Activated gamma-delta T cell (primary cell): Measurements from ENCODE around the gene TRABD2B.

ENCODE experiments used
- DNase-seq: peaks from one replicate; lab custom pipeline; 2025; lab: John Stamatoyannopoulos, UW
- total RNA-seq, 2 donors: gene quantifications; one replicate each; lab custom pipeline; 2026; lab: John Stamatoyannopoulos, UW

Gene TRABD2B
- 0 reads per million in 2 donors for total RNA-seq

DNA sequence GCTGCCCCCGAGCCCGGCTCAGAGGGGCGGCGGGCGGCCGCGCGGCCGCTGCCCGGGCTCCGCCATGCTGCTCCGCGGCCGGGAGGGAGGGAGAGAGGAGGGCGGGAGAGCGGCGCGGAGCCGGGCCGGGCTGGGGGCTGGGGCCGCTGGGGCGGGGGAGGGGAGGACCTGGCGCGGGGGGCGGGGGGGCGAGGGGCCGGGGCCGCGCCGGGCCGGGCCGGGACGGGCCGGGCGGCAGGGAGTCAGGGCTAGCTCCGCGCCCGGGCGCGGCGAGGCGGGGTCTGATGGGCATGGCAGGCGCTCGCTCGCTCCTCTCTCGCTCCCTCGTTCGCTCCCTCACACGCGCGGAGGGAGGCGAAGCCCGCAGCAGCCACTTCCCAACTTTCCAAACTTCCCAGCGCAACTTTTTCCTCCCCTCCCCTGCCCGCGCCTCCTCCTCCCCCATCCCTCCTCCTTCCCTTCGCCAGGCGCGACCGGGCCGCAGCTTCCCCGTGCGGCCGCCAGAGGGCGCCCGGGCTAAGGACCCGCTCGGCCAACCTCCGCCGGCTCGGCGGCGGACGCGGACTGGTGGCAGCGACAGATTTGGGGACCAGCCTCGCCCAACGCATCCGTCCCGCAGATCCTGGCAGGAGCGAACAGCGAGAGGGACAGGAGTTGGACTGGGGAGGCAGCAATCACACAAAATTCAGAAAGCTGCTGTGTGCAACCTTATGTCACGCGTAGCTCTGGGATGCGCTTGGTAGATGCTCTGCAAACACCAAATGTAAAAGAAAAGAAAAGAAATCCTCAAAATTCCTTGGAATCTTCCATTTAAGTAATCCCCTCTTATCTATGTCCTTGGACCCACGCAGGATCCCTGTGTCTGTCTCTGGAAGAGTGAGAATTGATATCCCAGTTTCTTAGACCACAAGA is at the start of gene TRABD2B:
Gene TRABD2B, minus strand, starts transcription at position 97 of the 912 bp plus-strand sequence.
- peak; percentile 30 for DNase-seq

DNA sequence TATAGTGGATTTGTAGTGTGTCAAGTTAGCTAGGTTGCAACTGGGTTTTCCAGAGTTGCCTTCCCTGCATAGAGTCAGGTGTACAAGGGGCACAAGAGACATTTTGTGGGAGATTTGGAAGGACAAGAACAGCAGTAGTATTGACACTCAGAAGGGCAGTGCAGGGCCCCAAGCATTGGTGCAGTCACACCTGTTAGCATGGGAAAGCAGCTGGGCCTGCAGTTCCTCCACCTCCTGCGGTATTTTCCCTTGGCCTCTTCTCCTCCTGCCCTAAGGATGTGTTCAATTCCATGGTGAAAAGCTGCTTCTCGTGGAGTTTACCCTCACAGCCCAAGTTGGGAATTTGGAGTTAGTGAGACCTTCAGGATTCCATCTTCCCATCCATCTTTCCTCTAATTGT is 47.1 kb upstream of the TRABD2B start:
- DNase-seq: no peak

- DNase-seq: no peak
Measured at GRCh38 chr1:48043622-48044021, 46.4 kb upstream of the TRABD2B start.

DNA sequence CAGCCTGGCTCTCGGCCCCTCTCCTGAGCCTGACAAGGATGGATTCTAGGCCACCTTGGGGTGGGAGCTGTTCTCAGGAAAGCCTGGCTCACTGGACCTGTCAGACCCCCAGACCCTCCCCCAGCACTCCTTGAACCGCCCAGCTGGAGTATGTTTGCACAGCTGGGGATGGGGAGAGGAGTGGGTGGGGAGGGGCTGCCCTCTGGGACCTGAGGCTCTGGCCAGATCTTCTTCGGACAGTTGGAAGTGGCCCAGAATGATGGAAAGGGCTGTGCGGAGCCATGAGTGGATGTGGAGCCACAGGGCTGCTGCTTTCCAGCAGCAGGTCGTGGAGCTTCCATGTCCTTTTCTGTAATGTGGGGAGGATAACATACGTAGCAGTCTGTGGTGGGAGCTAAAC is 43.0 kb upstream of the TRABD2B start:
- no peak for DNase-seq

GRCh38 chr1:48039088-48040054 is 42.2 kb upstream of the TRABD2B start:
- DNase-seq: no peak

- no peak for DNase-seq
Measured at GRCh38 chr1:48038270-48038767, 41.1 kb upstream of the TRABD2B start.

DNA sequence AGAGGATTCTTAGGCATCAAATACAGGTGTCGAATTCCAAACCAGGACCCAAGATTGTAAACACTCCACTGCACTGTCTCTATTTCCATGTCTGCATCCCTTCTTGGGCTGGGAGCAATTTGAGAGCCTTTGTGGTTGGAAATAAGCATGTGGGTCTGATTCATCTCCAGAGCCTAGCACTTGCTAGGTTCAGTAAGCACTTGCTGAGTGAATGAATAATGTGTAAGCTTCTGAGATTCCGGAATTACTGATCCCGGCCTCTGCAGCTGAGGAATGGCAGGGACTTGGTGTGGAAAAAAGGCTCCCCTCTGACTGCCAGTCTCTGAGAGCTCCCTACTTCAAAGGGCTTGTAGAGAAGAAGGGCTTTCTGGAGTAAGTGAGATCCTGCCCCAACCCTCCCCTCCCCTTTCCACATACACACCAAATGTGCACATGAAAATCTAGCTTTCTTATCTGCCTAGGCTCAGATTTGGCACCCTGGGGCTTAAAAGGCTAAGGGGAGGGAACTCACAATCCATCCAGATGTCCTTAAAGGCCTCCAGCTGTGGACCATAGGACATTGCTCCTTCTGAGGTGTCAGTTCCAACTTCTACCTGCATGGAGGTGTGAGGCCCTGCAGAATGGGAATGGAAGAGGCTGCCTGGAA is 39.6 kb upstream of the TRABD2B start:
- DNase-seq: no peak

DNA sequence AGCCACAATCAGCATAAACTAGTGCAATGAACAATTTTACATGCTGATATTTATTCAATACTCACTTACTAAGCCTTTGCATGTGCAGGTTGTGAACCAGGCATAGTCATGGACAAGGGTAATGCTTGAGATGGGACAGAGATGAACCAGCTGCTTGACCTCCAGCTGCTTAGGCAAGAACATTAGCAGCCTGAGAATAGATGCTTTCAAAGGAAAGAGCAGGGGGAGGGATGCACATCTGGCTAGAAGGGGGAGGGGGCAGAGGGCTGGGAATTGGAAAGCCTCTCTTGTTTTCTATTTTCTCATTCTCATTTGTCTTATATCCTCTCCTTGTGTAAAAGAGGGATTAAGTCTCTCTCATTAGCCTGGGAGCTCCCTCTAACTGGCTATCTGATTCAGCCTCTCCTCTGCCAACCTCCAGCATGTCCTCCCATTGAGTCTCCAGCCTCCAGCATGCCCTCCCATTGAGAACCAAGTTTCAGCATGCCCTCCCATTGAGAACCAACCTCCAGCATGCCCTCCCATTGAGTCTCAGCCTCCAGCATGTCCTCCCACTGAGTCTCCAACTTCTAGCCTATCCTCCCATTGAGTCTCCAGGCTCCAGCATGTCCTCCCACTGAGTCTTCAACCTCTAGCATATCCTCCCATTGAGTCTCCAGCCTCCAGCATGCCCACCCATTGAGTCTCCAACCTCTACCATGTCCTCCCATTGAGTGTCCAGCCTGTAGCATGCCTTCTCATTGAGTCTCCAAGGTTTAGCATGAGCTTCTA is 38.4 kb upstream of the TRABD2B start:
- no peak for DNase-seq

GRCh38 chr1:48033495-48034045 is 36.4 kb upstream of the TRABD2B start:
- no peak for DNase-seq

DNA sequence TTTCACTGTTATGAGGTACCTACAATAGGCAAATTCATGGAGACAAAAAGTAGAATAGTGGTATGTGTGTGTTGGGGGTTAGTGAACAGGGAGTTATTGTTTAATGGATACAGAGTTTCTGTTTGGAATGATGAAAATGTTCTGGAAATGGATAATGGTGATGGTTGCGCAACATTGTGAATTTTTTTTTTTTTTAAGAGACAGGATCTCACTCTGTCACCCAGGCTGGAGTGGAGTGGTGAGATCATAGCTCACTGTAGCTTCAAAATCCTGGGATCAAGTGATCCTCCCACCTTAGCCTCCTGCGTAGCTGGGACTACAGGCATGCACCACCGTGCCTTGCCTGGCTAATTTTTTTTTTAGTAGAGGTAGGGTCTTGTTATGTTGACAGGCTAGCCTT is 34.5 kb upstream of the TRABD2B start:
- DNase-seq: no peak

DNA sequence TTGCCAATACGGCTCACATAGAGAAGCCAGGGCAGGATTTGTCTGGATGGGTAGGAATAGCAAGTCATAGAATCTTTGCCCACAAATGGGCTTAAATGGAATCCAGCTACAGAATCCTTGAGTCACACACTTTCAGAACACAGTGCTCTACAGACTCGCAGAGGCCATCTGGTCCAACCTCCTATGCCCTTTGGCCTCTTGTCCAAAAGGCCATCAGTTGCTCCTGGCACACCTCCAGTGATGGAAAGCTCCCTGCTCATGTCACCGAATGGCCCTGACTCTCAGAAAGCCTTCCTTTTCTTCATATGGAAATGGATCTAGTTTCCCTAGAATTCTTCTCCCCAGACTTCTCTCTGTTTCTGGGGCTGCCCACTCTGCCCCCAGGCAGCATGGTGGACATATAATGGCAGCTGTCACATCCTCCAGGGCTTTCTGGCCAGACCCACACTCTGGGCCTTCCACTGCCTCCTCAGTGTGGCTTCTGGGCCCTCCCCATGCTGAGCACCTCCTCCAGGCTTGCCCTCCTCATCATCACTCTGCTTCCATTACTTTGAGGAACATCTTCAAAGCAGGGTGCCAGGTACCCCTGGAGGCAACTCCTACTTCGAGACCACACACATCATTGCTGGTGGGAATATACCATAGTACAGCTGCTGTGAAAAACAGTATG is 33.6 kb upstream of the TRABD2B start:
- no peak for DNase-seq

GRCh38 chr1:48030211-48030610 is 33.0 kb upstream of the TRABD2B start:
- no peak for DNase-seq

DNA sequence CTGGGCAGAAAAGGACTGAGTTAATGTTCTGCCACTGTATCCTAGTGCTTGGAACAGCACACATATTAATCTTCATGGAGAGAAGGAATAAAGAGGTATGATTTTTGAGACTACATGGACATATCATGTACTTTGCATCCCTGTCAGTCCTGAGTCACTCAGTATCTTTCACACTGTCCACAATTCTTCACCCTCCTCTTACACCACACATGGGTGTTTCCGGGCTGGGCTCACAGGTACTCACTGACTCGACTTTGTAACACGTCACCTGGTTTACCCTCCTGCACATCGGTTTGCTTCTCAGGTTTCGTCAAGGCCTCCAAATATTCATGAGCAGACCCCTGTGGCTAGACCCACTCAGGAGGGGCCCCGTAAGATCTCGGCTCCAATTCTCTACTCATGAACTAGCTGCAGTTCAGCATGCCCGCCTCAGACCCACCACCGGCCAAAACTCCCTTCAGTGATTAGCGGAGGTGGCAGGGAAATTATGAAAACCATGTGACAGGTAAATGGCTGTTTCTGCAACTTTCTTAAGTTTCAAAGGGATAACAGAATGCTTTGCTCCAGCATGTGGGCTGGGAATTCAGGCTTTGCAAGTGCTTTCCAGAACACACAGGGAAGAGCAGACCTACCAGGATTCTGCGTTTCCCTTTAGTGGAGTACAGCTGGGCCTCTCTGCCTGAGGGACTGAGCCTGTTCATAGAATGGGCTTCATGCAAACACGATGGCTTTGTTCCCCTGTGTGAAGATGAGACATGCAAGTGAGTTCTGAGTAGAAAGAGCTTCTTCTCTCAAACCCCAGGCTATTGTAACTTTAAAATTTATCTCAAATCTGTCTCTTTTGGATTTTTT is 31.3 kb upstream of the TRABD2B start:
- no peak for DNase-seq

DNA sequence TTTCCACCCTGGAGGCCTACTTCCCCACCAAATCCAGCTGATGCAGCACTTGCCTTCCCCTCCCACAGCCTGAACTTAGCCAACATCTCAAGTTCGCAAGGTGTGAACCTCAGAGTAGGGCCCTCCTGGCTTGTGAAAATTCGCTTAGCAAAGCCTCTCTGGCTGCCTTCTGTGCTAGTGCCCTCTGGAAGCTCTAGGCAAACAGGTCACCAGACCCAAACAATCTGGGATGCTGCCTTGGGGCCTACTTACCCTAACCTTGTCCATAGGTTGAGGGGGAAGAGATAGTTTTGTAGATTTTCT is 30.3 kb upstream of the TRABD2B start:
- DNase-seq: no peak

- DNase-seq: no peak
Measured at GRCh38 chr1:48026701-48027532, 29.7 kb upstream of the TRABD2B start.

DNA sequence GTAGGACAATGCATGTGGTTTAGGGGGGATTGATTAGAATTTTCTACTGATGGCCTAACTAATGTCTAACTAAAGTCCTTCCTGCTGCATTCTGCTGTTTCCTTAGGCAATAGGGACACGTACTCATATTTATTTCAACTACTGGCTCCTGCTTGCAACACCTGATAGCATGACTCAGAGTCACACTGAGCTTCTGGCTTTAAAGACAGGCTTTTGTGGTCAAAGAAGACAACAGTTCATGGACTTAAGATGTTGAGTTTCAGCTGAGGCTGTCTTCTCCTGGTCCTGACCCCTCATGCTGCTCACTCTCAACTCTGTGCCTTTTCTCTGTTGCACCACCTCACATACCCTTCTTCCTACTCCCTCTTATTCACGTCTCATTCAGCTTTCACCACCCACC is 29.1 kb upstream of the TRABD2B start:
- no peak for DNase-seq

- no peak for DNase-seq
Measured at GRCh38 chr1:48025076-48025475, 27.9 kb upstream of the TRABD2B start.

DNA sequence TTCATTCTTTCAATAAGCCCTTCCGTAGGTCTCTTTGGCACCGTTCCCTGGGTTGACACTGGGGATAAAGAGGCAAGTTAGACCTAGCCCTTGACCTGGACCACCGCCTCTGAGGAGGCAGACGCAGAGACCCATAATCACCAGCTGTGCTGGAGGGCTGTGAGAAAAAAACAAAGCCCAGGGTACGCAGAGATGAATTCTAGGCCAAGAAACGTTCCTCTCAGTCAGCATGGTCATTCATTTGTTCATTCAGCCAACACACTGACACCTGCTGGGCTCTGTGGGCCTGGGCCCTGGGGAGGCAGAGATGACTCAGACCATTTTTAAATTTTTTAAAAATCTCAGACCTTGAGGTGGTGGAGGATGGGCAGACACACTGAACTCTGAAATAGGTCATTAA is 26.3 kb upstream of the TRABD2B start:
- DNase-seq: no peak

- no peak for DNase-seq
Measured at GRCh38 chr1:48022306-48022705, 25.1 kb upstream of the TRABD2B start.
